Measurements from ENCODE around the gene CNN2. TPM values are rescaled to one million over a fixed set of nuclear protein-coding genes. Genes with fewer than 3 reads are reported as not detected.

CNN2 gene
- total RNA-seq (ENCODE audit: unreplicated experiment), result 117 TPM
- long read RNA-seq, transcript CNN2-206 (1 exons, 2,266 nt), result minor isoform, 5 of 88 reads
- long read RNA-seq, transcript CNN2-202 (6 exons, 2,033 nt), result minor isoform, 5 of 88 reads
- long read RNA-seq, transcript CNN2-201 (7 exons, 2,179 nt), result major isoform, 69 of 88 reads
- long read RNA-seq, partial matches to known transcripts, result 4 of 88 reads
- long read RNA-seq, other reads (novel, unspliced or antisense), result 2 of 88 reads

DNA sequence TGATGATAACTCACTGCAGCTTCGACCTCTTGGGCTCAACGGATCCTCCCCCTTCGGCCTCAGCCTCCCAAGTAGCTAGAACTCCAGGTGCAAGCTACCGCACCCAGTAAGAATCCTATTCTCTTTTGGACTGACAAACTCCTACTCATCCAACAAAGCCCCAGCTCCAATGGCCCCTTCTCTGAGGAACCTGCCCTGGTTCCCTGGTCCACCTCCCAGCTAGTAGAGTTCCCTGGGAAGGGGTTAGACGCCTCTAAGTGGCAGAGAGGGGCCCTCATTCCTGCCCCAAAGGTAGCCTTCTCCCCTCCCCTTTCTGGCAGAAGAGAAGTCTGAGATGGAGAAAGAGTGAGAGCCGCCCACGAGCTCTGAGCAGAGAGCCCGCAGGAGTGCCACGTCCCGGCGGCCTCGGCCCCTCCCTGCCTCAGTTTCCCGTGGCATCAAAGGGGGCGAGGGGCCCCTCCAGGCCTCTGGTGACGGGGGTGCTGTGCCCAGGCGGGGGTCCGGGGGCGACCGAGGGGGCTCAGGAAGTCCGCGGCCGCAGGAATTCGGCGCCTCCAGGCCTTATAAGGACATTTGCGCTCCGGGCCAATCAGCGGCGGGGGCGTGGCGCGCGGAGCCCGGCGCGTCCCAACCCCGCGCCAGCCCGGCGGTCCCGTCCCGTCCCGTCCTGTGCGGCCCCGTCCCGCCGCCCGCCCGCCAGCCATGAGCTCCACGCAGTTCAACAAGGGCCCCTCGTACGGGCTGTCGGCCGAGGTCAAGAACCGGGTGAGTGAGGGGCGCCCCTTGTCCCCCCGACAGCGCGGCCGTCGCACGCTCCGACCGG, at the start of gene CNN2:
Gene CNN2 (plus strand): TSS at position 649 of the 823 bp plus-strand sequence. CDS start 54 bp downstream, at position 703.
- peaks cover 9% of the 10 kb centered on the region for H3K27me3 Mint-ChIP-seq (ENCODE audit: unreplicated experiment)
- peak; percentile 81 for DNase-seq

DNA sequence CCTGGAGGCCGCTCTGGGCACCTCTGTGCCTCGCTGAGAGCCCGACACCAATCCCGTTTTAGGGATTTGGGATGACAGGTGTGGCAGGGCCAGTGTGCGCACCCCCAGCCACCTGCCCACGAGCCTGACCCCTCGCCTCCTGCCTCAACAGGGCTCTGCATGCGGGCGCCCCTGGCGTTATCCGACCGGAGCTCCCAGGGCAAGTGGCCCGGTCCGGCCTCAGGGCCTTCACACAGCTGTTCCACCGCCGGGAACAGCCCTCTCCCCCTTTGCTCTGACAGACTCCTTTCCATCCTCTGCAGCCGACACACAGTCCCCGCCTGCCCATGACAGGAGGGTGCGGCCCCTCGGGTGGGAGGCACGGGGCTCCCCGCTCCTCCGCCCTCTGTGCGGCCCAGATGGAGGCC, 49.3 kb upstream of the CNN2 start:
- DNase-seq, result peak; percentile 33
- Mint-ChIP-seq H3K4me3 (ENCODE audit: unreplicated experiment) (no peak overlapping the region), H3K9me3 (ENCODE audit: unreplicated experiment) (peaks cover 12% of the 10 kb centered on the region), H3K27me3 (ENCODE audit: unreplicated experiment) (peaks cover 16% of the 10 kb centered on the region), H3K27ac (ENCODE audit: unreplicated experiment) (no peak overlapping the region), H3K36me3 (ENCODE audit: unreplicated experiment) (no peaks in the 10 kb centered on the region), H3K4me1 (ENCODE audit: low read depth, unreplicated experiment) (peaks cover 6% of the 10 kb centered on the region)
- TF ChIP-seq, protein P1, sequence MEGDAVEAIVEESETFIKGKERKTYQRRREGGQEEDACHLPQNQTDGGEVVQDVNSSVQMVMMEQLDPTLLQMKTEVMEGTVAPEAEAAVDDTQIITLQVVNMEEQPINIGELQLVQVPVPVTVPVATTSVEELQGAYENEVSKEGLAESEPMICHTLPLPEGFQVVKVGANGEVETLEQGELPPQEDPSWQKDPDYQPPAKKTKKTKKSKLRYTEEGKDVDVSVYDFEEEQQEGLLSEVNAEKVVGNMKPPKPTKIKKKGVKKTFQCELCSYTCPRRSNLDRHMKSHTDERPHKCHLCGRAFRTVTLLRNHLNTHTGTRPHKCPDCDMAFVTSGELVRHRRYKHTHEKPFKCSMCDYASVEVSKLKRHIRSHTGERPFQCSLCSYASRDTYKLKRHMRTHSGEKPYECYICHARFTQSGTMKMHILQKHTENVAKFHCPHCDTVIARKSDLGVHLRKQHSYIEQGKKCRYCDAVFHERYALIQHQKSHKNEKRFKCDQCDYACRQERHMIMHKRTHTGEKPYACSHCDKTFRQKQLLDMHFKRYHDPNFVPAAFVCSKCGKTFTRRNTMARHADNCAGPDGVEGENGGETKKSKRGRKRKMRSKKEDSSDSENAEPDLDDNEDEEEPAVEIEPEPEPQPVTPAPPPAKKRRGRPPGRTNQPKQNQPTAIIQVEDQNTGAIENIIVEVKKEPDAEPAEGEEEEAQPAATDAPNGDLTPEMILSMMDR (IDR thresholded peaks at IDR 0.05; ENCODE audit: partially characterized antibody, unreplicated experiment), result no peak

More for the DNA sequence above, at the start of gene CNN2:
- H3K4me3 Mint-ChIP-seq (ENCODE audit: unreplicated experiment), result peak within 1 kb of the TSS; percentile 83
- H3K27ac Mint-ChIP-seq (ENCODE audit: unreplicated experiment), result no peak within 1 kb of the TSS
- TF ChIP-seq, protein P1 (IDR thresholded peaks at IDR 0.05; ENCODE audit: partially characterized antibody, unreplicated experiment), result no peak
- no peaks in the 10 kb centered on the region for H3K4me1 Mint-ChIP-seq (ENCODE audit: low read depth, unreplicated experiment)
- H3K9me3 Mint-ChIP-seq (ENCODE audit: unreplicated experiment), result peaks cover 5% of the 10 kb centered on the region
- H3K36me3 Mint-ChIP-seq (ENCODE audit: unreplicated experiment), result no peaks in the 10 kb centered on the region

DNA sequence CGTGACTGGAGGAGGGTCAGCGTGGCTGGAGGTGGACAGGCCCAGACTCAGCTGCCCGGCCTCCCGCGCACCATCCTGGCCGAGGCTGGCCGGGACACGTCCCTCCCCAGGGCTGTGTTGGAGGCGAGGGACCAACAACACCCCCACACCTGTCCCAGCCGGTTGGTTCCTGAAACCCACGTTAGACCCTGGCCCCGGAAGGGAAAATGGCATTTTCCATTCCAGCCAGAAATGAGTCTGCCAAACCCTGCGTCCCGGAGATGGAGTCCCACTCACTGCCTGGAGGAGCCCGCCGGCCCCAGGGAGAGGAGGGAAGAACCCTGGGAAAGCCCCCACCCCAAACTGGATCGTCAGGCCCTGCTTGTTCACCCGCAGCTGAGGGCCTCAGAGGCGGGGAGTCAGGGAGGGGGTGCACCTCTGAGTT, 47.1 kb upstream of the CNN2 start:
- Mint-ChIP-seq H3K4me1 (ENCODE audit: low read depth, unreplicated experiment) (peaks cover 4% of the 10 kb centered on the region), H3K9me3 (ENCODE audit: unreplicated experiment) (peaks cover 14% of the 10 kb centered on the region), H3K36me3 (ENCODE audit: unreplicated experiment) (no peaks in the 10 kb centered on the region), H3K4me3 (ENCODE audit: unreplicated experiment) (no peak overlapping the region), H3K27ac (ENCODE audit: unreplicated experiment) (no peak overlapping the region), H3K27me3 (ENCODE audit: unreplicated experiment) (peaks cover 10% of the 10 kb centered on the region)
- peak; percentile 29 for DNase-seq
- TF ChIP-seq, protein P1 (IDR thresholded peaks at IDR 0.05; ENCODE audit: partially characterized antibody, unreplicated experiment), result no peak

DNA sequence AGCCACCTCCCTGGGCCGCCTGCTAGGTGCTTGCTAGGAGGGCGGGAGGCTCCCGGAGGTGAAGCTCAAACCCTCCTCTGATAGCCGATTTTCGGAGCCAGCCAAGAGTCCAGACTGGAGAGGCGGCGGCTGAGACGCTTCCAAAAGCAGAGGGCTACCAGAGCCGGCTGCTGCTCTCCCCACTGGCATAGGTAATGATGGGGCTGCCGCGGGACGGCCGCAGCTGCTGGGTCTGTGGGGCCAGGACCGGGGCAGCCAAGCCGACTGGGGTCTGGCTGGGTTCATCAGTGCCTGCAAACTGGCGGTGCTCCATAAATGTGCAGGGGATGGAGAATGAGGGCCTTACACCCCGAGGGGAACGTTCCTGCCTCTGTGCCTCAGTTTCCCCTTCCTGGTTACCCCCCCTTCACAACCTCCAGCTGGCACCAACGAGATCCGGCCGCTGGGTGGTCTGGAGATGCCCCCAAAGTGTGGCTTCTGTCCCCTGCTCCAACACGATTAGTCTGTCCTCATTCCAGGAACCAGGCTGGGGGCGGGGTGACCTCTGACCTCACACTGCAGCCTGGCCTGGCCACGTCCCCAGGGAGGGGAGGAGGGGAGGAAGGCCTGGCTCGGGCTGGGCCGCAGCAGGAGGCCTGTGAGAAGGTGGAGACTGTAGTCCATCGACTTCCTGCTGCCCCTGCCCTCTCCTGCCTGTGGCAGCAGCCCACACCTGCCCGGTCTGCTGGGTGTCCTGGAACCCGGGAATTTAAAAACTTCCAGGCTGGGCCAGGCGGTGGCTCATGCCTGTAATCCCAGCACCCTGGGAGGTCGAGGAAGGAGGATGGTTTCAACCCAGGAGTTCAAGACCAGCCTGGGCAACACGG, 46.0 kb upstream of the CNN2 start:
- Mint-ChIP-seq H3K27me3 (ENCODE audit: unreplicated experiment) (peaks cover 13% of the 10 kb centered on the region), H3K36me3 (ENCODE audit: unreplicated experiment) (no peaks in the 10 kb centered on the region)
- TF ChIP-seq, protein P1 (IDR thresholded peaks at IDR 0.05; ENCODE audit: partially characterized antibody, unreplicated experiment), result no peak

More for the DNA sequence above, 46.0 kb upstream of the CNN2 start:
- peak overlapping the region; percentile 87 for H3K4me3 Mint-ChIP-seq (ENCODE audit: unreplicated experiment)
- H3K9me3 Mint-ChIP-seq (ENCODE audit: unreplicated experiment), result peaks cover 15% of the 10 kb centered on the region
- peak; percentile 96 for DNase-seq
- H3K27ac Mint-ChIP-seq (ENCODE audit: unreplicated experiment), result peak overlapping the region; percentile 95
- peaks cover 8% of the 10 kb centered on the region for H3K4me1 Mint-ChIP-seq (ENCODE audit: low read depth, unreplicated experiment)
